HepG2 (cell line): ENCODE measurements around the gene PAPPA2. TPM values are rescaled to one million over a fixed set of nuclear protein-coding genes. Genes with fewer than 3 reads are reported as not detected.

Experiments used
- ATAC-seq: fragments of 200-7000 bp; cut with Tn5 transposase; 3 replicates; pipeline ENCODE4 v1.9.1; 2020; ENCODE audit warnings: mild to moderate bottlenecking, moderate library complexity
- BruUV-seq: library from RNA; stranded (reverse); fragments of 400-500 nt; replicated peaks from 2 replicates; lab custom pipeline; 2021; lab: Mats Ljungman, UMichigan
- CTCF ChIA-PET: fragments of 300-600 bp; formaldehyde crosslinking; extraction: SDS; loops from one replicate; lab custom pipeline; 2021; ENCODE audit warnings: low total read pairs, inconsistent platforms, low intra/inter-chr PET ratio; lab: Yijun Ruan, JAX
- POLR2A ChIA-PET: fragments of 350-600 bp; sonication (Branson Sonifier 250); formaldehyde crosslinking; loops from one replicate; lab custom pipeline; 2020; ENCODE audit warnings: antibody characterized with exemption, inconsistent platforms; lab: Yijun Ruan, JAX
- DNase-seq: peaks from one replicate; pipeline ENCODE4 v3.0.0-alpha.2; 2015; ENCODE audit warnings: low spot score
- FAIRE-seq: peaks from 3 replicates; lab custom pipeline; 2011; peaks lifted over from hg19 to GRCh38; lab: Jason Lieb, UNC
- H2AFZ ChIP-seq: one replicate; pipeline ENCODE4 v1.6.1; 2011; ENCODE audit warnings: low read length, inconsistent platforms
- H3K27ac ChIP-seq: fragments of 300-600 bp; 3 replicates; pipeline ENCODE4 v1.8.0; 2011; ENCODE audit warnings: mixed run types, mild to moderate bottlenecking, mixed read lengths, low read length, inconsistent platforms; ENCODE audit not compliant: insufficient read depth; ENCODE audit errors: extremely low read length
- H3K27me3 ChIP-seq, 2 experiments: fragments of 200-600 bp in 1 of 2; 2 replicates in 1 of 2; 3 replicates in 1 of 2; pipeline versions ENCODE4 v1.6.0 to v1.8.0; 2011; ENCODE audit warnings: low read length in 2 of 2, mild to moderate bottlenecking in 2 of 2, moderate library complexity in 2 of 2, inconsistent platforms in 1 of 2; ENCODE audit not compliant: insufficient read depth in 2 of 2, control insufficient read depth in 1 of 2
- H3K36me3 ChIP-seq, 2 experiments: fragments of 200-600 bp in 1 of 2; replicated peaks in 1 of 2; 2 replicates in 1 of 2; 3 replicates in 1 of 2; pipeline versions ENCODE4 v1.5.1 to v1.8.0; 2011; ENCODE audit warnings: low read length in 2 of 2, inconsistent platforms in 1 of 2; ENCODE audit not compliant: insufficient read depth in 2 of 2, control insufficient read depth in 1 of 2
- H3K4me1 ChIP-seq: 2 replicates; pipeline ENCODE4 v1.5.1; 2012; ENCODE audit warnings: low read length, inconsistent platforms; ENCODE audit not compliant: insufficient read depth
- H3K4me2 ChIP-seq: 2 replicates; pipeline ENCODE4 v1.6.0; 2011; ENCODE audit warnings: low read depth, low read length, inconsistent platforms
- H3K4me3 ChIP-seq, 3 experiments: fragments of 200-600 bp in 1 of 3; sonication (generic), shearing (Covaris generic) in 1 of 3; replicated peaks in 1 of 3; 2 replicates each; pipeline ENCODE4 v1.5.1; 2011 to 2016; ENCODE audit warnings: low read length in 3 of 3, inconsistent platforms in 2 of 3, low read depth in 2 of 3, mild to moderate bottlenecking in 2 of 3, control low read depth in 1 of 3, mixed read lengths in 1 of 3; ENCODE audit not compliant: insufficient read depth in 1 of 3
- H3K79me2 ChIP-seq: one replicate; pipeline ENCODE4 v1.6.1; 2011; ENCODE audit warnings: low read length, inconsistent platforms; ENCODE audit not compliant: insufficient read depth
- H3K9ac ChIP-seq: 2 replicates; pipeline ENCODE4 v1.6.0; 2011; ENCODE audit warnings: mild to moderate bottlenecking, low read depth, low read length, inconsistent platforms; ENCODE audit not compliant: insufficient read depth
- H3K9me3 ChIP-seq: 2 replicates; pipeline ENCODE4 v1.5.1; 2012; ENCODE audit warnings: mild to moderate bottlenecking, low read length
- H4K20me1 ChIP-seq: 2 replicates; pipeline ENCODE4 v1.6.0; 2011; ENCODE audit warnings: inconsistent platforms, mild to moderate bottlenecking, low read length, moderate library complexity; ENCODE audit not compliant: insufficient read depth
- FOSL2 ChIP-seq: sonication (generic); formaldehyde crosslinking; IDR thresholded peaks from 2 replicates; pipeline ENCODE4 v1.4.0; 2020; ENCODE audit warnings: missing genetic modification reagents
- KAT8 ChIP-seq: IDR thresholded peaks from 2 replicates; pipeline ENCODE4 v1.6.1; 2016; ENCODE audit warnings: missing genetic modification reagents, missing compliant biosample characterization
- ZSCAN21 ChIP-seq: sonication (generic); formaldehyde crosslinking; IDR thresholded peaks from 2 replicates; pipeline ENCODE4 v1.8.0; 2022; ENCODE audit warnings: mild to moderate bottlenecking, missing genetic modification reagents, moderate library complexity, borderline replicate concordance
- ZSCAN25 ChIP-seq: sonication (generic); formaldehyde crosslinking; IDR thresholded peaks from 2 replicates; pipeline ENCODE4 v1.8.0; 2022; ENCODE audit warnings: mild to moderate bottlenecking, missing genetic modification reagents
- WGBS: methylation state at CpG from one replicate; pipeline ENCODE4 v1.1.6; 2017; ENCODE audit warnings: low lambda C conversion rate; 5-methylcytosine and 5-hydroxymethylcytosine counted together
- in situ Hi-C: cut with HindIII; loops from 2 replicates; pipeline ENCODE4 v1.10.0; 2017; ENCODE audit warnings: low pct_unique_long_range_greater_than_20kb; ENCODE audit not compliant: extremely low pct_ligation_motif_present
- intact Hi-C: fragments of 100-400 bp; cut with micrococcal nuclease; formaldehyde crosslinking; loops from one replicate; pipeline ENCODE4 v1.10.0; 2022; ENCODE audit not compliant: unreplicated experiment
- polyA plus RNA-seq, 8 experiments: library from polyadenylated mRNA; depleted of rRNA in 3 of 8; stranded (reverse) in 7 of 8; unstranded in 1 of 8; fragments of >200 nt; fragmentation: Illumina TruSeq in 4 of 8; extraction: Trizol in 4 of 8; gene quantifications; 2 replicates each; pipeline versions ENCODE4 v1.2.1 to v1.2.3, GENCODE V29; 2011 to 2016; ENCODE audit warnings: low read depth in 4 of 8, missing spikeins in 1 of 8, mixed read lengths in 1 of 8; ENCODE audit not compliant: insufficient read depth in 1 of 8
- total RNA-seq, 5 experiments: library from RNA; depleted of rRNA; stranded (reverse); fragments of >200 nt; fragmentation: Illumina TruSeq; extraction: Trizol; gene quantifications; 2 replicates each; pipeline ENCODE4 v1.2.3, GENCODE V29; 2016; ENCODE audit warnings: low read depth in 1 of 5
- TF ChIP-seq, protein P1 (sequence below), 2 experiments: IDR thresholded peaks; 2 replicates each; pipeline ENCODE4 v1.6.1; 2011 to 2012; ENCODE audit warnings: low read length in 2 of 2, borderline replicate concordance in 1 of 2, low read depth in 1 of 2, mild to moderate bottlenecking in 1 of 2, moderate library complexity in 1 of 2

The PAPPA2 gene
- total and polyA plus RNA-seq, 2 of the 13 experiments (the other 11 are each of a cell fraction or from before 2014, with no cell fraction given): 0.01 TPM; not detected in 1

DNA sequence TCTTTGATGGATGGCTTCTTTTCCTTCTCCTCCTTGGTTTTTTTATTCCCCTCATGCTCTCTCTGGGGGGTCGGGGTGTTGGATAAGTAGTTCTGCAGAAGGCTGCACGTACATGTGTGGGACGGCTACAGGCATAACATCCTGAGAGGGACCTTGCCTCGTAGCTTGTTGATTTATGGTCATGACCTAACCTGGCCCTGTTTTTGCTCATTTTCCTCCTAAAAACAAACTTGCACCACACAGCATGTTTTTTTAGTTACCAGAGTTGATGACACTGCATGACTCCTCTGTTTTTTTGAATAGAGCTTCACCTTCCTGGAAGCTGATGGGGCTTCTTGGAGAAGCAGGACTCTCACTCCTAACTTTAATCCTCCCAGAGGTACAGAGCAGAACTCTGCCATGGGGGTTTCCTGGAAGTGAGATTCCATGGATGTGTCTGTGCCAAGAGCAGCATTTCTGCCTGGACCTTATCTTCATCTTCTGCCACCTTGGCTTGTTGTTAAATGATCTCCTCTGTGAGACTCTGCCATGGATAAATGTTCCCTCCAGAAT is 114.7 kb downstream of the PAPPA2 start:
- H3K79me2 ChIP-seq: no peaks in the 10 kb centered on the region
- no peaks in the 10 kb centered on the region for H3K27me3 ChIP-seq
- WGBS: 0% methylated on average over 4 of the region's 4 CpGs
- FAIRE-seq (no peak), DNase-seq (no peak), ATAC-seq (no peak)
- ChIA-PET CTCF (no interaction called here), POLR2A (no interaction called here)
- no peak overlapping the region for H3K4me3 ChIP-seq
- H3K9me3 ChIP-seq: no peaks in the 10 kb centered on the region
- TF ChIP-seq FOSL2 (CRISPR knock-in tag) (no peak), KAT8 (no peak), ZSCAN25 (CRISPR knock-in tag) (no peak), ZSCAN21 (CRISPR knock-in tag) (no peak)
- TF ChIP-seq, protein P1, sequence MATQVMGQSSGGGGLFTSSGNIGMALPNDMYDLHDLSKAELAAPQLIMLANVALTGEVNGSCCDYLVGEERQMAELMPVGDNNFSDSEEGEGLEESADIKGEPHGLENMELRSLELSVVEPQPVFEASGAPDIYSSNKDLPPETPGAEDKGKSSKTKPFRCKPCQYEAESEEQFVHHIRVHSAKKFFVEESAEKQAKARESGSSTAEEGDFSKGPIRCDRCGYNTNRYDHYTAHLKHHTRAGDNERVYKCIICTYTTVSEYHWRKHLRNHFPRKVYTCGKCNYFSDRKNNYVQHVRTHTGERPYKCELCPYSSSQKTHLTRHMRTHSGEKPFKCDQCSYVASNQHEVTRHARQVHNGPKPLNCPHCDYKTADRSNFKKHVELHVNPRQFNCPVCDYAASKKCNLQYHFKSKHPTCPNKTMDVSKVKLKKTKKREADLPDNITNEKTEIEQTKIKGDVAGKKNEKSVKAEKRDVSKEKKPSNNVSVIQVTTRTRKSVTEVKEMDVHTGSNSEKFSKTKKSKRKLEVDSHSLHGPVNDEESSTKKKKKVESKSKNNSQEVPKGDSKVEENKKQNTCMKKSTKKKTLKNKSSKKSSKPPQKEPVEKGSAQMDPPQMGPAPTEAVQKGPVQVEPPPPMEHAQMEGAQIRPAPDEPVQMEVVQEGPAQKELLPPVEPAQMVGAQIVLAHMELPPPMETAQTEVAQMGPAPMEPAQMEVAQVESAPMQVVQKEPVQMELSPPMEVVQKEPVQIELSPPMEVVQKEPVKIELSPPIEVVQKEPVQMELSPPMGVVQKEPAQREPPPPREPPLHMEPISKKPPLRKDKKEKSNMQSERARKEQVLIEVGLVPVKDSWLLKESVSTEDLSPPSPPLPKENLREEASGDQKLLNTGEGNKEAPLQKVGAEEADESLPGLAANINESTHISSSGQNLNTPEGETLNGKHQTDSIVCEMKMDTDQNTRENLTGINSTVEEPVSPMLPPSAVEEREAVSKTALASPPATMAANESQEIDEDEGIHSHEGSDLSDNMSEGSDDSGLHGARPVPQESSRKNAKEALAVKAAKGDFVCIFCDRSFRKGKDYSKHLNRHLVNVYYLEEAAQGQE (IDR thresholded peaks at IDR 0.05; ENCODE audit: borderline replicate concordance in 1 of 2, low read depth in 1 of 2, low read length in 2 of 2): no peak
- in situ Hi-C loops (no loop called here), intact Hi-C loops (no loop called here)
- no peak overlapping the region for H2AFZ ChIP-seq
- H3K27ac ChIP-seq: no peak overlapping the region
- H3K9ac ChIP-seq: no peak overlapping the region
- H3K4me2 ChIP-seq: no peak overlapping the region
- H3K36me3 ChIP-seq: no peaks in the 10 kb centered on the region
- BruUV-seq: no TSS peak
- H4K20me1 ChIP-seq: no peaks in the 10 kb centered on the region
- H3K4me1 ChIP-seq: no peaks in the 10 kb centered on the region
